C4-2B (cell line): ENCODE data around the gene RASGRF2.

Experiments used
- CTCF ChIP-seq: fragments of 450-650 bp; conservative IDR thresholded peaks from 2 replicates; pipeline ENCODE4 v1.5.1; 2017; ENCODE audit warnings: mild to moderate bottlenecking
- ZFX ChIP-seq: fragments of 450-650 bp; IDR thresholded peaks from 2 replicates; pipeline ENCODE4 v1.6.1; 2017

DNA sequence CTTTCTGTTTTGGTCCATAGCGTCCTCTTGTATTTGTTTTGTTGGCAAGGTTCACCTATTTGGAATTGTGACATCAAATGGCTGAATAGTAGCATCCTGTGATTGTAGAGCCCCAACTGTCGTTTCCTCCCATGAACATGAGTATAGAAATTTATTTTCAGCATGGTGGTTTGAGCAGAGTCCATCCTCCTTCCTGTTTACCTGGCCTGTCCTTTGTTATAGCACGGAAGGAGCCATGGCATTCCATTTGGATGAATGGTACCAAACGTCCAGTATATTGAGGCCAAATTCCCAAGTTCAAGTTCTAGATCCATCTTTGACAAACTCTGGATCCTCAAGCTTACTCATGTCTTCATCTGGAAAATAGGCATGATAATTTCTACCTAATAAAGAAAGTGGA is 16.8 kb downstream of the RASGRF2 start:
- no peak for TF ChIP-seq CTCF
- no peak for TF ChIP-seq ZFX
